RWPE2 (cell line): ENCODE data around the gene DFFB.
"Not testable (repeated sequence)": the region's sequence is repeated elsewhere in the genome, so short reads cannot be mapped to it uniquely, and the experiment has no call there.

Experiments
- ATAC-seq: fragments of 200-7000 bp; cut with Tn5 transposase; 3 replicates; pipeline ENCODE4 v1.9.1; 2021; ENCODE audit warnings: low read depth
- DNase-seq: peaks from one replicate; pipeline ENCODE4 v3.0.0-alpha.2; 2020; ENCODE audit warnings: low spot score
- H3K27ac ChIP-seq: fragments of 450-650 bp; 2 replicates; pipeline ENCODE4 v1.5.1; 2017; ENCODE audit warnings: mild to moderate bottlenecking; ENCODE audit not compliant: poor library complexity, severe bottlenecking
- H3K27me3 ChIP-seq: fragments of 250-450 bp; sonication (Bioruptor Pico); 2 replicates; pipeline ENCODE4 v1.5.1; 2021; ENCODE audit warnings: mild to moderate bottlenecking, moderate library complexity; ENCODE audit not compliant: insufficient read depth, poor library complexity, severe bottlenecking
- H3K36me3 ChIP-seq: fragments of 250-450 bp; sonication (Bioruptor Pico); 2 replicates; pipeline ENCODE4 v1.5.1; 2020; ENCODE audit warnings: low read depth, mild to moderate bottlenecking, moderate library complexity
- H3K4me1 ChIP-seq: fragments of 250-450 bp; sonication (Bioruptor Pico); 2 replicates; pipeline ENCODE4 v1.5.1; 2021; ENCODE audit warnings: mild to moderate bottlenecking, moderate library complexity; ENCODE audit not compliant: insufficient read depth, poor library complexity, severe bottlenecking
- H3K4me3 ChIP-seq: fragments of 250-450 bp; sonication (Bioruptor Pico); 2 replicates; pipeline ENCODE4 v1.5.1; 2021; ENCODE audit warnings: mild to moderate bottlenecking, moderate library complexity; ENCODE audit not compliant: severe bottlenecking
- H3K9me3 ChIP-seq: fragments of 250-450 bp; sonication (Bioruptor Pico); 2 replicates; pipeline ENCODE4 v1.5.1; 2021; ENCODE audit warnings: mild to moderate bottlenecking, moderate library complexity; ENCODE audit not compliant: severe bottlenecking
- CTCF ChIP-seq: fragments of 450-650 bp; IDR thresholded peaks from one replicate; pipeline ENCODE4 v1.5.1; 2017; ENCODE audit warnings: mild to moderate bottlenecking, moderate library complexity; ENCODE audit not compliant: poor library complexity, severe bottlenecking

The DFFB gene

DNA sequence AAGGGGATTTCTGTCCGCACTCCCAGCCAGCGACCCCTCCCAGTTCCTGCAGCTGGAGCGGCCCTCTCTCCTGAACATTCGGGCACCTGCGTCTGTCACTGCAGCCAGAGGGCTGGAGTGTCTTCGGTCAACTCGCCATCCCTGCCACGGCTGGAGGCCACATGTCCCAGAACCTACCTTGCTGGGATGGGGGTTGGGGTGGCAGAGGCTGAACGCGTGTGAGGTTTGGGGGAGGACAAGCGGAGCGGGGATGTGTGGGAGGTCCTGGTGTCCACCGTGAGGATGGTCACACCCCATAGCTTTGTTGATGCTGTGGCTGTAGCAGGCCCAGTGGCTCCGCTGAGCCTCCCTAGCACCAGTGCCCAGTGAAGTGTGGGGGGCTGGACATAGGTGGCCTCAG lies 57.6 kb downstream of the DFFB start:
- DNase-seq (no peak), ATAC-seq (no peak)
- Histone ChIP-seq H3K27ac (no peak overlapping the region), H3K4me3 (no peak overlapping the region), H3K36me3 (no peaks in the 10 kb centered on the region), H3K9me3 (no peaks in the 10 kb centered on the region), H3K4me1 (no peaks in the 10 kb centered on the region), H3K27me3 (no peaks in the 10 kb centered on the region)
- TF ChIP-seq CTCF, result no peak

- Histone ChIP-seq H3K27me3 (no peaks in the 10 kb centered on the region), H3K27ac (no peak overlapping the region), H3K9me3 (no peaks in the 10 kb centered on the region), H3K4me1 (no peaks in the 10 kb centered on the region), H3K36me3 (no peaks in the 10 kb centered on the region), H3K4me3 (no peak overlapping the region)
- no peak for TF ChIP-seq CTCF
- no peak for ATAC-seq
- DNase-seq, result no peak
Observed at GRCh38 chr1:3915551-3916121, 58.4 kb downstream of the DFFB start.

DNA sequence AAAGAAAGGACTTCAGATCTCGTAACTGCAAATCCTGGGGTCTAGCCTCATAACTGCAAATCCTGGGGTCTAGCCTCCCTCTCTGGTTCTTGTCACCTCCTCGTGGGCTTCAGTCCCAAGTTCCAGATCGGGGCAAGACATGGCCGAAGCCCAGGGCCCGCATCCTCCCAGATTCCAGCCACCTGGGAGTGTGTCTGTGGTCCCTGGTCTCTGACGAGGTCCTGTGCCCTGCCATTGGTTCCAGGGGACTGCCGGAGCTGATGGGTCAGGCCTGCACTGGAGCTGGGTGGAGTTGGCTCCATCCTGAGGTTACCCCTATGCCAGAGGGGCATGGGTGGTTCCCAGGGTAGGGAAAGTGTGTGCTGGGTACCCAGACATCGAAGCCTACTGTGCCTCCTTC lies 60.5 kb downstream of the DFFB start:
- Histone ChIP-seq H3K4me1 (no peaks in the 10 kb centered on the region), H3K27me3 (no peaks in the 10 kb centered on the region), H3K9me3 (no peaks in the 10 kb centered on the region), H3K4me3 (no peak overlapping the region), H3K36me3 (no peaks in the 10 kb centered on the region), H3K27ac (no peak overlapping the region)
- TF ChIP-seq CTCF, result no peak
- DNase-seq (no peak), ATAC-seq (no peak)

DNA sequence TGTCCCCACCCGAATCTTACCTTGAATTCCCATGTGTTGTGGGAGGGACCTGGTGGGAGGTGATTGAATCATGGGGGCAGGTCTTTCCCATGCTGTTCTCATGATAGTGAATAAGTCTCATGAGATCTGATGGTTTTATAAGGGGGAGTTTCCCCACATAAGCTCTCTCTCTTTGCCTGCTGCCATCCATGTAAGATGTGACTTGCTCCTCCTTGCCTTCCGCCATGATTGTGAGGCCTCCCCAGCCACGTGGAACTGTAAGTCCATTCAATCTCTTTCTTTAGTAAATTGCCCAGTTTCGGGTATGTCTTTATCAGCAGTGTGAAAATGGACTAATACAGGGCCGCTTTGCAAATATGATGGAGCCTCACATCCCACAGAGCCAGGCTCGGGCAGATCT lies 61.1 kb downstream of the DFFB start:
- H3K4me1 ChIP-seq, H3K27me3 ChIP-seq: not testable (repeated sequence)

DNA sequence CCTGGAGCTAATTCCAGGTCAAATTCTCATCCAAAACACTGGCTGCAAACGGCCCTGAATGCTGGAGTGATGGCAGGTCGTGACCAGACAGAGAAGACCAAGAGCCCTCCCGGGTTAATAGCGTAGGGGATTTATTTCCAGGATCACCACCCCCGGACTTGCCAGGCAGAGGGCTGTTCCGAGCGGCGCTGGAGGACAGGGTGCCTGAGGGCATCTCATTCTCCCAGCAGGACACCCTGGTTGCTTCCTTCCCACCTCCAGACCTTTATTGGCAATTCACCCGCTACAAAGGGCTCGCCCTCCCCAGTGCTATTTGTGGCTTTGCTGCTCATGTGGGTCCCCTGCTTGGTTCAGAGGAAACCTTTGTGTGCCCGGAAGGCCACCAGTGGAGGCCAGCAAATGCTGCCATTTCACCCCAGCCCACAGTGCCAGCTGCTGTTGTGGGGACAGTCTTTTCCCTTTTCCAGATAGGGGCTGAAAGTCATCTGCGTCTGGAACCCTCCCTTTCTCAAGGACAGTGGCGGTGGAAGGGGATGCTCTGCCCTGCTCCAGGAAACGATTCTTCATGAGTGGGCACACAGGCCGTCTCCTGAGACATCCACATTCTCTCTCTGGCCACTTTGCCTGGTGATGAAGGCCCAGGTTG lies 61.8 kb downstream of the DFFB start:
- no peak for ATAC-seq
- Histone ChIP-seq H3K4me1 (no peaks in the 10 kb centered on the region), H3K9me3 (no peaks in the 10 kb centered on the region), H3K36me3 (no peaks in the 10 kb centered on the region), H3K27ac (no peak overlapping the region), H3K27me3 (no peaks in the 10 kb centered on the region), H3K4me3 (no peak overlapping the region)
- DNase-seq, result peak; percentile 23
- TF ChIP-seq CTCF, result no peak

More for the DNA sequence above, 61.1 kb downstream of the DFFB start:
- not testable (repeated sequence) for DNase-seq, H3K4me3 ChIP-seq, ATAC-seq, H3K36me3 ChIP-seq, H3K9me3 ChIP-seq, H3K27ac ChIP-seq
